Cardiac atrium fibroblast (primary cell): ENCODE measurements around the gene CASP2. TPM values are rescaled to one million over a fixed set of nuclear protein-coding genes. Genes with fewer than 3 reads are reported as not detected.

ENCODE experiments used
- total RNA-seq: library from RNA; depleted of rRNA; stranded (reverse); fragments of >200 nt; gene quantifications from 2 replicates; pipeline ENCODE4 v1.2.3, GENCODE V29; 2015

Gene CASP2
- total RNA-seq = 6.7 and 9.1 TPM in 2 replicates

GRCh38 chr7:143287935-143288826 is at the start of gene CASP2:
CASP2 (plus strand) TSS chr7:143288351; CDS start chr7:143288456, 105 bp downstream.

GRCh38 chr7:143263266-143264195 is 24.6 kb upstream of the CASP2 start, which contains the start of gene GSTK1:
GSTK1 (plus strand) TSS chr7:143263441; CDS start chr7:143263514, 73 bp downstream.

GRCh38 chr7:143284591-143285469 is 3.3 kb upstream of the CASP2 start, which contains the start of gene TMEM139:
TMEM139 (plus strand) TSS chr7:143284958; CDS start chr7:143285958, 1,000 bp downstream.

GRCh38 chr7:143315776-143316175 is 27.6 kb downstream of the CASP2 start, which contains the start of gene CLCN1:
CLCN1 (plus strand) TSS chr7:143316111; CDS start chr7:143316213, 102 bp downstream.

Other genes with a start within 250 kb of the CASP2 start
- gene OR6V1, start 236.0 kb upstream of the CASP2 start, total RNA-seq = not detected in 2 replicates
- 0.32 and 2.9 TPM in 2 replicates for gene PIP, start 156.3 kb upstream of the CASP2 start, total RNA-seq
- gene TAS2R39, start 104.9 kb upstream of the CASP2 start, total RNA-seq = not detected in 2 replicates
- not detected in 2 replicates for gene TAS2R40, start 66.3 kb upstream of the CASP2 start, total RNA-seq
- 126 and 130 TPM in 2 replicates for gene GSTK1, start 24.9 kb upstream of the CASP2 start, total RNA-seq
- not detected in 2 replicates for gene TMEM139, start 3.4 kb upstream of the CASP2 start, total RNA-seq
- gene CLCN1, start 27.8 kb downstream of the CASP2 start, total RNA-seq = not detected in 2 replicates
- 0.36 and 0.97 TPM in 2 replicates for gene FAM131B, start 74.4 kb downstream of the CASP2 start, total RNA-seq
- 148 and 198 TPM in 2 replicates for gene ZYX, start 93.0 kb downstream of the CASP2 start, total RNA-seq
- gene EPHA1, start 120.5 kb downstream of the CASP2 start, total RNA-seq = not detected in 2 replicates
- gene TAS2R60, start 155.1 kb downstream of the CASP2 start, total RNA-seq = not detected in 2 replicates
- gene TAS2R41, start 189.5 kb downstream of the CASP2 start, total RNA-seq = not detected in 2 replicates